H9 (cell line): Measurements from ENCODE around the gene RSAD2. TPM values are rescaled to one million over a fixed set of nuclear protein-coding genes. Genes with fewer than 3 reads are reported as not detected.

Experiments
- DNase-seq: peaks from one replicate; pipeline ENCODE4 v3.0.0-alpha.2; 2017
- H2AFZ ChIP-seq: one replicate; pipeline ENCODE4 v1.6.1; 2013; ENCODE audit warnings: mild to moderate bottlenecking, low read length, control low read depth, moderate library complexity
- H2AK5ac ChIP-seq: 2 replicates; pipeline ENCODE4 v1.6.1; 2013; ENCODE audit warnings: low read length, control low read depth, mixed read lengths; ENCODE audit not compliant: insufficient read length
- H2BK120ac ChIP-seq: one replicate; pipeline ENCODE4 v1.6.1; 2013; ENCODE audit warnings: low read depth, mild to moderate bottlenecking, low read length, control low read depth, inconsistent platforms; ENCODE audit not compliant: poor library complexity, severe bottlenecking
- H2BK12ac ChIP-seq: 2 replicates; pipeline ENCODE4 v1.6.1; 2013; ENCODE audit warnings: low read length, control low read depth, mixed read lengths, low read depth; ENCODE audit not compliant: insufficient read length
- H2BK15ac ChIP-seq: 2 replicates; pipeline ENCODE4 v1.6.1; 2013; ENCODE audit warnings: low read depth, low read length, control low read depth
- H2BK20ac ChIP-seq: one replicate; pipeline ENCODE4 v1.6.1; 2013; ENCODE audit warnings: low read depth, mild to moderate bottlenecking, low read length, control low read depth, inconsistent platforms; ENCODE audit not compliant: poor library complexity, severe bottlenecking
- H2BK5ac ChIP-seq: 2 replicates; pipeline ENCODE4 v1.6.1; 2013; ENCODE audit warnings: low read length, control low read depth, mixed read lengths; ENCODE audit not compliant: insufficient read length
- H3K14ac ChIP-seq: 2 replicates; pipeline ENCODE4 v1.6.1; 2013; ENCODE audit warnings: low read length, control low read depth; ENCODE audit not compliant: insufficient read depth
- H3K18ac ChIP-seq: 2 replicates; pipeline ENCODE4 v1.6.1; 2013; ENCODE audit warnings: low read depth, mild to moderate bottlenecking, mixed read lengths, low read length, control low read depth; ENCODE audit not compliant: insufficient read length
- H3K23ac ChIP-seq: 2 replicates; pipeline ENCODE4 v1.6.1; 2013; ENCODE audit warnings: low read length, control low read depth, mixed read lengths, low read depth; ENCODE audit not compliant: insufficient read length
- H3K23me2 ChIP-seq: 2 replicates; pipeline ENCODE4 v1.6.1; 2013; ENCODE audit warnings: low read depth, mild to moderate bottlenecking, mixed read lengths, low read length, control low read depth; ENCODE audit not compliant: insufficient read length, poor library complexity, severe bottlenecking
- H3K27ac ChIP-seq: 2 replicates; pipeline ENCODE4 v1.5.1; 2013; ENCODE audit warnings: low read length, control low read depth, mixed read lengths, low read depth; ENCODE audit not compliant: insufficient read length
- H3K27me3 ChIP-seq: 2 replicates; pipeline ENCODE4 v1.6.1; 2013; ENCODE audit warnings: low read length, control low read depth, inconsistent platforms; ENCODE audit not compliant: insufficient read depth
- H3K4ac ChIP-seq: 2 replicates; pipeline ENCODE4 v1.6.1; 2013; ENCODE audit warnings: low read depth, mild to moderate bottlenecking, control low read depth, inconsistent platforms, low read length, moderate library complexity
- H3K4me1 ChIP-seq: 2 replicates; pipeline ENCODE4 v1.6.1; 2013; ENCODE audit warnings: low read length, control low read depth, inconsistent platforms; ENCODE audit not compliant: insufficient read depth
- H3K4me2 ChIP-seq: 2 replicates; pipeline ENCODE4 v1.6.1; 2013; ENCODE audit warnings: low read length, control low read depth, mixed read lengths; ENCODE audit not compliant: insufficient read length, insufficient read depth
- H3K56ac ChIP-seq: 2 replicates; pipeline ENCODE4 v1.6.1; 2013; ENCODE audit warnings: low read depth, mild to moderate bottlenecking, mixed read lengths, low read length, control low read depth; ENCODE audit not compliant: insufficient read length
- H3K79me1 ChIP-seq: 2 replicates; pipeline ENCODE4 v1.6.1; 2013; ENCODE audit warnings: low read depth, mild to moderate bottlenecking, moderate library complexity, low read length, control low read depth, inconsistent platforms; ENCODE audit not compliant: insufficient read depth, poor library complexity, severe bottlenecking
- H3K79me2 ChIP-seq: 2 replicates; pipeline ENCODE4 v1.6.1; 2013; ENCODE audit warnings: low read length, control low read depth, inconsistent platforms; ENCODE audit not compliant: insufficient read depth
- H3K9ac ChIP-seq: 2 replicates; pipeline ENCODE4 v1.6.1; 2013; ENCODE audit warnings: low read length, control low read depth, mixed read lengths; ENCODE audit not compliant: insufficient read length; ENCODE audit errors: extremely low read depth
- H3K9me3 ChIP-seq: one replicate; pipeline ENCODE4 v1.6.1; 2013; ENCODE audit warnings: low read depth, low read length, inconsistent platforms; ENCODE audit not compliant: control insufficient read depth
- H3T11ph ChIP-seq: one replicate; pipeline ENCODE4 v1.6.1; 2013; ENCODE audit warnings: mild to moderate bottlenecking, low read length, control low read depth, inconsistent platforms
- H4K20me1 ChIP-seq: one replicate; pipeline ENCODE4 v1.6.1; 2013; ENCODE audit not compliant: control insufficient read depth, insufficient read length, insufficient read depth
- H4K5ac ChIP-seq: 2 replicates; pipeline ENCODE4 v1.6.1; 2013; ENCODE audit warnings: low read depth, mild to moderate bottlenecking, mixed read lengths, low read length, control low read depth; ENCODE audit not compliant: insufficient read length
- H4K8ac ChIP-seq: replicated peaks from 2 replicates; pipeline ENCODE4 v1.6.1; 2013; ENCODE audit warnings: low read length, control low read depth, mixed read lengths, low read depth; ENCODE audit not compliant: insufficient read length
- H4K91ac ChIP-seq: 2 replicates; pipeline ENCODE4 v1.6.1; 2013; ENCODE audit warnings: low read depth, mild to moderate bottlenecking, moderate library complexity, mixed read lengths, low read length, control low read depth; ENCODE audit not compliant: insufficient read length
- H3K27ac Mint-ChIP-seq, 3 experiments: 2 replicates in 2 of 3; 3 replicates in 1 of 3; pipeline ENCODE4 v1.8.0; 2020 to 2021; ENCODE audit warnings: mixed read lengths in 3 of 3, mild to moderate bottlenecking in 1 of 3, moderate library complexity in 1 of 3
- H3K27me3 Mint-ChIP-seq: 2 replicates; pipeline ENCODE4 v1.8.0; 2021; ENCODE audit warnings: low read depth, mild to moderate bottlenecking, moderate library complexity, mixed read lengths
- H3K36me3 Mint-ChIP-seq, 3 experiments: 2 replicates in 2 of 3; 3 replicates in 1 of 3; pipeline ENCODE4 v1.8.0; 2020 to 2021; ENCODE audit warnings: low read depth in 3 of 3, mixed read lengths in 3 of 3; ENCODE audit not compliant: insufficient read depth in 1 of 3
- H3K4me1 Mint-ChIP-seq, 2 experiments: 2 replicates each; pipeline ENCODE4 v1.8.0; 2020; ENCODE audit warnings: mixed read lengths in 2 of 2
- H3K4me3 Mint-ChIP-seq, 2 experiments: 2 replicates in 1 of 2; 3 replicates in 1 of 2; pipeline ENCODE4 v1.8.0; 2020 to 2021; ENCODE audit warnings: mild to moderate bottlenecking in 2 of 2, mixed read lengths in 2 of 2, moderate library complexity in 1 of 2
- H3K9me3 Mint-ChIP-seq, 2 experiments: 2 replicates in 1 of 2; 3 replicates in 1 of 2; pipeline ENCODE4 v1.8.0; 2020; ENCODE audit warnings: mild to moderate bottlenecking in 2 of 2, mixed read lengths in 2 of 2, moderate library complexity in 1 of 2
- CTCF ChIP-seq: fragments of 200-600 bp; sonication (generic); conservative IDR thresholded peaks from 3 replicates; pipeline ENCODE4 v1.8.0; 2021; ENCODE audit warnings: antibody characterized with exemption, mild to moderate bottlenecking
- WGBS: extraction: QIAGEN DNeasy Blood & Tissue Kit; methylation state at CpG from one replicate; pipeline ENCODE4 v1.1.7; 2013; ENCODE audit warnings: missing lambda C conversion rate, low lambda C conversion rate, mixed read lengths; ENCODE audit not compliant: insufficient read length; ENCODE audit errors: extremely low coverage; 5-methylcytosine and 5-hydroxymethylcytosine counted together
- total RNA-seq: library from RNA; stranded (reverse); gene quantifications from 2 replicates; pipeline ENCODE4 v1.2.1, GENCODE V29; 2021

Gene RSAD2
- total RNA-seq, 1 experiment from 2014 or later: not detected

GRCh38 chr2:6881516-6881915, 3.9 kb downstream of the RSAD2 start:
- no peaks in the 10 kb centered on the region for H3K27me3 ChIP-seq
- Mint-ChIP-seq H3K9me3 (peaks cover 19 to 28% of the 10 kb centered on the region in 2 experiments), H3K4me1 (no peaks in the 10 kb centered on the region), H3K4me3 (no peak overlapping the region), H3K36me3 (peaks cover 2 to 17% (median 2%) of the 10 kb centered on the region in 3 experiments; a peak in 4 of 7 replicates), H3K27me3 (peaks cover 4% of the 10 kb centered on the region), H3K27ac (no peak overlapping the region)
- no peak overlapping the region for H2BK120ac ChIP-seq
- H3K23me2 ChIP-seq: no peaks in the 10 kb centered on the region
- no peak for TF ChIP-seq CTCF
- H3K14ac ChIP-seq: no peak overlapping the region
- H3K79me2 ChIP-seq: no peaks in the 10 kb centered on the region
- H3K27ac ChIP-seq: no peak overlapping the region
- WGBS: no CpG with 5 or more reads among the region's 5 CpGs
- no peak overlapping the region for H2BK15ac ChIP-seq
- DNase-seq: no peak
- no peak overlapping the region for H3T11ph ChIP-seq
- H3K9me3 ChIP-seq: peaks cover 8% of the 10 kb centered on the region
- H3K23ac ChIP-seq: no peak overlapping the region
- H3K4ac ChIP-seq: no peak overlapping the region
- no peaks in the 10 kb centered on the region for H3K4me1 ChIP-seq
- H3K18ac ChIP-seq: no peak overlapping the region
- no peaks in the 10 kb centered on the region for H3K79me1 ChIP-seq
- no peaks in the 10 kb centered on the region for H4K20me1 ChIP-seq
- H3K9ac ChIP-seq: no peak overlapping the region
- H2BK12ac ChIP-seq: no peak overlapping the region
- no peak overlapping the region for H3K4me2 ChIP-seq
- no peak overlapping the region for H2AFZ ChIP-seq
- H2AK5ac ChIP-seq: no peak overlapping the region
- H4K8ac ChIP-seq: no peak overlapping the region
- H2BK20ac ChIP-seq: no peak overlapping the region
- H2BK5ac ChIP-seq: no peak overlapping the region
- H3K56ac ChIP-seq: no peak overlapping the region
- H4K5ac ChIP-seq: no peak overlapping the region
- H4K91ac ChIP-seq: no peak overlapping the region
